Measurements from ENCODE around the gene SLCO3A1. TPM values are rescaled to one million over a fixed set of nuclear protein-coding genes. Genes with fewer than 3 reads are reported as not detected.

SLCO3A1 gene
- total RNA-seq, 1 experiment from 2014 or later = not detected

GRCh38 chr15:91966194-91966552, 112.7 kb downstream of the SLCO3A1 start:
- H3K9me3 Mint-ChIP-seq (ENCODE audit: unreplicated experiment) = no peaks in the 10 kb centered on the region
- no peaks in the 10 kb centered on the region for H3K4me1 ChIP-seq
- no peaks in the 10 kb centered on the region for H3K36me3 ChIP-seq (ENCODE audit: control insufficient read depth, insufficient read depth, low read length)
- no peak for TF ChIP-seq CTCF (IDR thresholded peaks at IDR 0.05; ENCODE audit: insufficient read depth in 1 of 2, low read depth in 1 of 2, low read length in 1 of 2, severe bottlenecking in 1 of 2, unreplicated experiment in 1 of 2)
- H3K27ac Mint-ChIP-seq (ENCODE audit: unreplicated experiment) = no peak overlapping the region
- H3K4me3 Mint-ChIP-seq (ENCODE audit: unreplicated experiment) = no peak overlapping the region
- intact Hi-C loops (cut with micrococcal nuclease; ENCODE audit: unreplicated experiment) = no loop called here
- H3K4me1 Mint-ChIP-seq (ENCODE audit: low read depth, unreplicated experiment) = no peaks in the 10 kb centered on the region
- BruUV-seq (replicated peaks) = no TSS peak
- no peaks in the 10 kb centered on the region for H3K9me3 ChIP-seq
- no peak overlapping the region for H3K4me3 ChIP-seq (ENCODE audit: low read depth, low read length)
- no peak for DNase-seq
- ChIA-PET POLR2A (no interaction called here), CTCF (no interaction called here)
- no peaks in the 10 kb centered on the region for H3K27me3 ChIP-seq (replicated peaks; ENCODE audit: control insufficient read depth, insufficient read depth, low read length)
- peaks cover 5% of the 10 kb centered on the region for H3K27me3 Mint-ChIP-seq (ENCODE audit: insufficient read depth, unreplicated experiment)
- no peaks in the 10 kb centered on the region for H3K36me3 Mint-ChIP-seq (ENCODE audit: insufficient read depth, unreplicated experiment)

GRCh38 chr15:91967935-91968606, 114.6 kb downstream of the SLCO3A1 start:
- H3K36me3 Mint-ChIP-seq (ENCODE audit: insufficient read depth, unreplicated experiment) = no peaks in the 10 kb centered on the region
- Histone ChIP-seq H3K36me3 (ENCODE audit: control insufficient read depth, insufficient read depth, low read length) (no peaks in the 10 kb centered on the region), H3K9me3 (no peaks in the 10 kb centered on the region), H3K4me1 (no peaks in the 10 kb centered on the region), H3K27me3 (replicated peaks; ENCODE audit: control insufficient read depth, insufficient read depth, low read length) (no peaks in the 10 kb centered on the region), H3K4me3 (ENCODE audit: low read depth, low read length) (no peak overlapping the region)
- no peak overlapping the region for H3K4me3 Mint-ChIP-seq (ENCODE audit: unreplicated experiment)
- H3K27ac Mint-ChIP-seq (ENCODE audit: unreplicated experiment) = no peak overlapping the region
- no peak for DNase-seq
- H3K27me3 Mint-ChIP-seq (ENCODE audit: insufficient read depth, unreplicated experiment) = peaks cover 5% of the 10 kb centered on the region
- no peaks in the 10 kb centered on the region for H3K4me1 Mint-ChIP-seq (ENCODE audit: low read depth, unreplicated experiment)
- H3K9me3 Mint-ChIP-seq (ENCODE audit: unreplicated experiment) = no peaks in the 10 kb centered on the region
- no peak for TF ChIP-seq CTCF (IDR thresholded peaks at IDR 0.05; ENCODE audit: insufficient read depth in 1 of 2, low read depth in 1 of 2, low read length in 1 of 2, severe bottlenecking in 1 of 2, unreplicated experiment in 1 of 2)
- ChIA-PET POLR2A (no interaction called here), CTCF (no interaction called here)
- BruUV-seq (replicated peaks) = no TSS peak
- intact Hi-C loops (cut with micrococcal nuclease; ENCODE audit: unreplicated experiment) = no loop called here

GRCh38 chr15:91968610-91969009, 115.1 kb downstream of the SLCO3A1 start:
- CTCF ChIA-PET = no interaction called here
- DNase-seq = no peak

More at GRCh38 chr15:91968610-91969009, 115.1 kb downstream of the SLCO3A1 start:
- Mint-ChIP-seq H3K4me3 (ENCODE audit: unreplicated experiment) (no peak overlapping the region), H3K9me3 (ENCODE audit: unreplicated experiment) (no peaks in the 10 kb centered on the region), H3K27ac (ENCODE audit: unreplicated experiment) (no peak overlapping the region), H3K36me3 (ENCODE audit: insufficient read depth, unreplicated experiment) (no peaks in the 10 kb centered on the region), H3K4me1 (ENCODE audit: low read depth, unreplicated experiment) (no peaks in the 10 kb centered on the region), H3K27me3 (ENCODE audit: insufficient read depth, unreplicated experiment) (peaks cover 5% of the 10 kb centered on the region)
- no peaks in the 10 kb centered on the region for H3K27me3 ChIP-seq (replicated peaks; ENCODE audit: control insufficient read depth, insufficient read depth, low read length)
- intact Hi-C loops (cut with micrococcal nuclease; ENCODE audit: unreplicated experiment) = no loop called here
- H3K36me3 ChIP-seq (ENCODE audit: control insufficient read depth, insufficient read depth, low read length) = no peaks in the 10 kb centered on the region
- H3K4me1 ChIP-seq = no peaks in the 10 kb centered on the region
- no peaks in the 10 kb centered on the region for H3K9me3 ChIP-seq
- no TSS peak for BruUV-seq (replicated peaks)
- POLR2A ChIA-PET = no interaction called here
- TF ChIP-seq CTCF (IDR thresholded peaks at IDR 0.05; ENCODE audit: insufficient read depth in 1 of 2, low read depth in 1 of 2, low read length in 1 of 2, severe bottlenecking in 1 of 2, unreplicated experiment in 1 of 2) = no peak
- H3K4me3 ChIP-seq (ENCODE audit: low read depth, low read length) = no peak overlapping the region

Measured in Caco-2 (cell line).